D721Med (cell line): ENCODE data around the gene UBE2G1.

Experiments
- DNase-seq: peaks from one replicate; pipeline ENCODE4 v3.0.0; 2011; ENCODE audit warnings: low spot score; ENCODE audit not compliant: insufficient read length
- FAIRE-seq: peaks from 2 replicates; lab custom pipeline; 2011; peaks lifted over from hg19 to GRCh38; lab: Jason Lieb, UNC
- TF ChIP-seq, protein P1 (sequence below): IDR thresholded peaks from 2 replicates; pipeline ENCODE4 v1.5.1; 2012; ENCODE audit warnings: mild to moderate bottlenecking, control low read depth; ENCODE audit not compliant: insufficient read depth; ENCODE audit errors: missing control alignments

Gene UBE2G1

DNA sequence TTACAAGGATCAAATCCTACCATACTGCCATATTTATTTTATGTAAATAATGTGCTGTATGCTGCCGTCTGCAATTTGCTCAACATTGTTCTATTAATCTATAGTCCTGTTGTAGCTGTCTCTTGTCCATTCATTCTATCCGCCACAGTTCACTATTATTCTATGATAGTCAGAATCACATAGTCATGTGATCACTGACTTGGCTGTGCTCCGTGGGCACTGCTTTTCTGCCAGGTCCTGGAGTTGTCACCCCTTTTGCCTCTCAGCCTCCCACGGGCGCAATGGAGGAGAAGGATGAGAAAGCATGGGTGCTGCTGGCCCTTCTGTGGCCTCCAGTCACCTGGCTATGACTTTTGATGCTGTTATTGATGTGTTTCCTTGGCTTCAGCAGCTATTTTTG is 65.4 kb downstream of the UBE2G1 start:
- DNase-seq (no peak), FAIRE-seq (no peak)
- TF ChIP-seq, protein P1, sequence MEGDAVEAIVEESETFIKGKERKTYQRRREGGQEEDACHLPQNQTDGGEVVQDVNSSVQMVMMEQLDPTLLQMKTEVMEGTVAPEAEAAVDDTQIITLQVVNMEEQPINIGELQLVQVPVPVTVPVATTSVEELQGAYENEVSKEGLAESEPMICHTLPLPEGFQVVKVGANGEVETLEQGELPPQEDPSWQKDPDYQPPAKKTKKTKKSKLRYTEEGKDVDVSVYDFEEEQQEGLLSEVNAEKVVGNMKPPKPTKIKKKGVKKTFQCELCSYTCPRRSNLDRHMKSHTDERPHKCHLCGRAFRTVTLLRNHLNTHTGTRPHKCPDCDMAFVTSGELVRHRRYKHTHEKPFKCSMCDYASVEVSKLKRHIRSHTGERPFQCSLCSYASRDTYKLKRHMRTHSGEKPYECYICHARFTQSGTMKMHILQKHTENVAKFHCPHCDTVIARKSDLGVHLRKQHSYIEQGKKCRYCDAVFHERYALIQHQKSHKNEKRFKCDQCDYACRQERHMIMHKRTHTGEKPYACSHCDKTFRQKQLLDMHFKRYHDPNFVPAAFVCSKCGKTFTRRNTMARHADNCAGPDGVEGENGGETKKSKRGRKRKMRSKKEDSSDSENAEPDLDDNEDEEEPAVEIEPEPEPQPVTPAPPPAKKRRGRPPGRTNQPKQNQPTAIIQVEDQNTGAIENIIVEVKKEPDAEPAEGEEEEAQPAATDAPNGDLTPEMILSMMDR: no peak

DNA sequence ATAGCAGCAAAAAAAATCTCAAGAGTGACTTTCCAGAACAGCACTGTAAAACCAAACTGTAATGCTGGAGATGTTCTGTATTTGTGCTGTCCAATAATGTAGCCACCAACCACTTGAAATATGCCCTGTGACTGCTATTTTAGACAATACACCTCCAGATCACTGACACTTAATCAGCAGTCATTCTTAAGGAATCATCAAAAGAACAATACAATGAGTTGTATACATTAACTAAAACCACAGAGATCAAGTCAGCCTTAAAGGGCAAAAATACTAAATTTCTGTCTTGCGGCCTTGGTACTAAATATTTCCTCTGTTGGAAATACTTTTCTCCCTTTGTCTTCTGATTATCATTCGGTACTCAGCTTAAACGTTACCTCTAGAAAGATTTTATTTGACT is 69.1 kb downstream of the UBE2G1 start:
- no peak for FAIRE-seq
- TF ChIP-seq, protein P1: no peak

DNA sequence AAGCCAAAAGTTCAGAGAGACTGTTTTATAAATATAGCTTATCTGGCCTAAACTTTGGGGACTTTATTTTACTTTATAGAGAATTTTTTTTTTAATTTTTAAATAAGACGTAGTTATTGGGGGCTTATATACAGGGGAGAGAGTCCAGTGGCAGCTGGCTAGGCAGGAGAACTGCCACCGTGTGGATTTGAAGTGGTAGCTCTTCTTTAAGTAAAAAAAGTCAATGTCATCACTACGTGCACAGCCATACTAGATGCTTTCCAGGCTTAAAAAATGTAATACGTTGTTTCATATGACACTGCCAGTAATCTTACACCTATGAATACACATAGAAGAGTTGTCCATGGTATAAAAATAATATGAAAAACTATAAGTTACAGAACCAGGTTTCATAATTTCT is 70.8 kb downstream of the UBE2G1 start:
- TF ChIP-seq, protein P1: no peak
- no peak for DNase-seq
- no peak for FAIRE-seq

More for the DNA sequence above, 69.1 kb downstream of the UBE2G1 start:
- no peak for DNase-seq

DNA sequence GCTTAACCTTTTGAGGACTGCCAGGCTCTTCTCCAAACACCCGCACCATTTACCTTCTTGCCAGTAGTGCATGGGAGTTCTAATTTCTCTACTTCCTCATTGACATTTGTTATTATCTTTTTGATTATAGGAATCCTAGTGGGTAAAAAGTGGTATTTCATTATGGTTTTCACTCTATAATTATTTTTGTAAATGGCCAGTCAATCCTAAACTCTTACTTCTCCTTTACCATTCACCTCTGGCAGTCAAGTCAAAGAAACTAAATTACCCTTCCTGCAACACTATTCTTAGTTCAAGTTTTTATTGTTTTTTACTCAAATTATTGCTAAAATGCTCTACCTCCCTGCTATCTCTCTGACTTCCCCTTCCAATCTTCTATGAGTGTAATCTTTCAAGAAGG is 72.9 kb downstream of the UBE2G1 start:
- DNase-seq: no peak
- TF ChIP-seq, protein P1: no peak
- FAIRE-seq: no peak

DNA sequence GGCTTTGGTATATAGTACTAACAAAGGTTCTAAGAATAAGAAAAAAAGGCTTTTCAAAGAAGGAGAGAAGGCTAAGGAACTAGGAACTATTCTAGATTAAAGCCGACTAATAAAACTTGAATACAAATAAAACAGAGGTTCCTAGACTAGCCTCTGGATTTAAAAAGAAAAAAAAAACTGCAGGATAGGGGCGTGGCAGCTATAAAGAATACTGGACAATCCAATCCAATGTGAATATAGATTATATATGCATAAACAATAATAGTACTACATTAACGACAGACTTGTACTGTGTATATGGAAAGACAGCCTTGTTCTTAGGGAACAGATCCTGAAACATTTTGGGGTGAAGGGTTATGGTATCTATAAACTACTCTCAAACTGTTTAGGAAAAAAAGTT is 78.8 kb downstream of the UBE2G1 start:
- DNase-seq: no peak
- no peak for FAIRE-seq
- TF ChIP-seq, protein P1: no peak

DNA sequence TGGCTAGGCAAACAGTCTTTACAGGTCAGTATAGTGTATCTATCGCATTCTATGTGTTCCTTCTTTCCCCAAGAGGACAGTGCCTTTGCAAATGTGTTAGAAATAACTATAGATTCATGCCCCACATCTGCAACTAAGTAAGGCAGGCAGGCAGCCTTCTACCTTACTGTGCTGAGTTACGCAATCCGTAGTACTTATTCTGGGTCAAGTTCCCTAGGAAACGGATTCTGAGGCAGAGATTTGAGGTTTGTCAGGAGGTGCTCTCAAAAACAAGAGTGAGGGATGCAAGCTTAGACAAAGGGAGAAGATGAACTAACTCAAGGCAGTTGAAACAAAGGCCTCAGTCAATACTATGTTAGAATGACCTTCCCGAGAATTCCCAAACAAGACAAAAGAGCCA is 90.0 kb downstream of the UBE2G1 start:
- DNase-seq (no peak), FAIRE-seq (no peak)
- TF ChIP-seq, protein P1: no peak

DNA sequence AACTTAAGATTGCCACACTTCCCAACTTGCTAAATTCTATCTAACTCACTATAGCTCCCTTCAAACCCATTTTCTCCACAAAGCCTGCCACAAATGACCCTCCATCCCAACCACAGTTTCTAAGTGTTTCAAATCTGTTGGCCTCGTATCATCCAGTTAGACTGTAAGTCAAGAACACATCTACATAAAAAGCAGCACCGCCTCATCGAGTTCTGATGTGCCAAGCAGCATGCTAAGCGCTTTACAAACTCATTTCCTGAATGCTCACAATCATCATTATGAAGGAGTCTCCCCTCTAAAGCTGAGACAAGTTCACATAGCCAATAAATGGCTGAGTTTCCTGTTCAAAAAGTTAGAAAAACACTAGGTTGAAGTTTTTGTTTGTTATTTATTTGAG is 93.5 kb downstream of the UBE2G1 start:
- FAIRE-seq (no peak), DNase-seq (no peak)
- TF ChIP-seq, protein P1: no peak
